Measurements from ENCODE around the gene PPEF1.

Gene PPEF1

GRCh38 chrX:18692541-18692940, 14.9 kb upstream of the PPEF1 start:
- H3K27ac ChIP-seq = no peak overlapping the region
- DNase-seq (ENCODE audit: low read depth, low spot score) = no peak
- no peaks in the 10 kb centered on the region for H3K36me3 ChIP-seq (ENCODE audit: insufficient read depth, low read length)
- no peak overlapping the region for H3K9ac ChIP-seq (ENCODE audit: insufficient read length)
- no peak for TF ChIP-seq EZH2 (IDR thresholded peaks at IDR 0.05)
- H3K4me3 ChIP-seq = no peak overlapping the region
- no peaks in the 10 kb centered on the region for H3K9me3 ChIP-seq (ENCODE audit: low read depth, low read length)

- Histone ChIP-seq H3K27ac (no peak overlapping the region), H3K36me3 (ENCODE audit: insufficient read depth, low read length) (no peaks in the 10 kb centered on the region), H3K9me3 (ENCODE audit: low read depth, low read length) (no peaks in the 10 kb centered on the region), H3K9ac (ENCODE audit: insufficient read length) (no peak overlapping the region), H3K4me3 (no peak overlapping the region)
- TF ChIP-seq EZH2 (IDR thresholded peaks at IDR 0.05) (no peak), POLR2AphosphoS5 (IDR thresholded peaks at IDR 0.05; ENCODE audit: borderline replicate concordance, low read depth, low read length) (no peak), FOXP2 (optimal IDR thresholded peaks at IDR 0.05; ENCODE audit: control extremely low read depth, extremely low read length, insufficient read depth) (no peak)
- DNase-seq (ENCODE audit: low read depth, low spot score) = no peak
These were observed 10.8 kb upstream of the PPEF1 start for GRCh38 chrX:18696653-18697052.

GRCh38 chrX:18698737-18699650, 8.5 kb upstream of the PPEF1 start:
- no peaks in the 10 kb centered on the region for H3K9me3 ChIP-seq (ENCODE audit: low read depth, low read length)
- no peaks in the 10 kb centered on the region for H3K36me3 ChIP-seq (ENCODE audit: insufficient read depth, low read length)
- no peak overlapping the region for H3K4me3 ChIP-seq
- no peak for TF ChIP-seq FOXP2 (optimal IDR thresholded peaks at IDR 0.05; ENCODE audit: control extremely low read depth, extremely low read length, insufficient read depth)
- TF ChIP-seq POLR2AphosphoS5 (IDR thresholded peaks at IDR 0.05; ENCODE audit: borderline replicate concordance, low read depth, low read length) = no peak
- TF ChIP-seq EZH2 (IDR thresholded peaks at IDR 0.05) = no peak
- H3K9ac ChIP-seq (ENCODE audit: insufficient read length) = no peak overlapping the region
- H3K27ac ChIP-seq = no peak overlapping the region
- DNase-seq (ENCODE audit: low read depth, low spot score) = no peak

- H3K36me3 ChIP-seq (ENCODE audit: insufficient read depth, low read length) = no peaks in the 10 kb centered on the region
- H3K9me3 ChIP-seq (ENCODE audit: low read depth, low read length) = no peaks in the 10 kb centered on the region
- no peak overlapping the region for H3K9ac ChIP-seq (ENCODE audit: insufficient read length)
- no peak overlapping the region for H3K27ac ChIP-seq
- no peak for TF ChIP-seq EZH2 (IDR thresholded peaks at IDR 0.05)
- TF ChIP-seq POLR2AphosphoS5 (IDR thresholded peaks at IDR 0.05; ENCODE audit: borderline replicate concordance, low read depth, low read length) = no peak
- no peak for TF ChIP-seq FOXP2 (optimal IDR thresholded peaks at IDR 0.05; ENCODE audit: control extremely low read depth, extremely low read length, insufficient read depth)
- no peak overlapping the region for H3K4me3 ChIP-seq
- DNase-seq (ENCODE audit: low read depth, low spot score) = no peak
These were observed 5.7 kb upstream of the PPEF1 start for GRCh38 chrX:18701621-18702361.

DNA sequence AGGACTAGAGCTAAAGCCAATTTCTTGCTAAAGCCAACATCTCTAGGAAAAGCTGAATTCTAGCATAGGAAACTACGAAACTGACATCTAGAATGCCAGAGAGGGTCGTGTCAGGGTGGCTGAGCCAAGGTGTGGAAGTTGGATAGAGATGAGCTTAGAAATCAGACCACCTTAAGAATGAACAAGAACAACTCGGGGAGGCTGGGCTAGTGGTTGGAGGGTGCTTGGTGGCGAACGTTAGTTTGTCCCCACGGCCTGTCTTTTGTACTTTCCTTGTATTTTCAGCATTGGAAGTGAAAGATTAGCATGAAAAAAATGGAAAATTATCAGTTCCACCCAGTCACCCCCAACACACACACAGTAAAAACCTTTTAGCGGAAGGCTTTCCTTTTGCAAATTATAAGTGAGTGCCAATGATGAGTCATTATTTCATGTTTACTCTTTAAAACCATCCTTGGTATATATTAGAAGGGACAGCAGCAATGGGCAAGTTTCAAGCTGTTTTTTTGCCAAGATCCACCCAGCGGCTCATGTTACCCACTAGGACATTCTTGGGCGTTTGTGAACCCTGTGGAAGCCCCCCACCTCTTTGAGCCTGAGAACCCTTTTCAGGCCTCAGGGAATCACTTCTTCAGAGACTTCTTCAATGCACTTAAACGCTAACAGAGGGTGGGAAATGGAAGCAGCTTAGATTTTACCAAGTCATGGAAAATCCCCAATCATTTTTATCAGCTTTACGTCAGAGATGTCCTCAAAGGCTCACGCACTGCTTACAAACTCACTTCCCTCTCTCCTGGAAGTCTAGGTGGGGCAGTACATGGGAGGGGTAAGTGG, 4.9 kb upstream of the PPEF1 start:
- Histone ChIP-seq H3K9me3 (ENCODE audit: low read depth, low read length) (no peaks in the 10 kb centered on the region), H3K27ac (no peak overlapping the region), H3K36me3 (ENCODE audit: insufficient read depth, low read length) (no peaks in the 10 kb centered on the region), H3K9ac (ENCODE audit: insufficient read length) (no peak overlapping the region), H3K4me3 (no peak overlapping the region)
- TF ChIP-seq FOXP2 (optimal IDR thresholded peaks at IDR 0.05; ENCODE audit: control extremely low read depth, extremely low read length, insufficient read depth) (no peak), EZH2 (IDR thresholded peaks at IDR 0.05) (no peak), POLR2AphosphoS5 (IDR thresholded peaks at IDR 0.05; ENCODE audit: borderline replicate concordance, low read depth, low read length) (no peak)
- DNase-seq (ENCODE audit: low read depth, low spot score) = no peak

GRCh38 chrX:18709833-18710232, 2.4 kb downstream of the PPEF1 start:
- Histone ChIP-seq H3K9ac (ENCODE audit: insufficient read length) (no peak overlapping the region), H3K9me3 (ENCODE audit: low read depth, low read length) (no peaks in the 10 kb centered on the region), H3K36me3 (ENCODE audit: insufficient read depth, low read length) (no peaks in the 10 kb centered on the region), H3K27ac (no peak overlapping the region), H3K4me3 (no peak overlapping the region)
- no peak for DNase-seq (ENCODE audit: low read depth, low spot score)
- TF ChIP-seq POLR2AphosphoS5 (IDR thresholded peaks at IDR 0.05; ENCODE audit: borderline replicate concordance, low read depth, low read length) (no peak), FOXP2 (optimal IDR thresholded peaks at IDR 0.05; ENCODE audit: control extremely low read depth, extremely low read length, insufficient read depth) (no peak), EZH2 (IDR thresholded peaks at IDR 0.05) (no peak)

DNA sequence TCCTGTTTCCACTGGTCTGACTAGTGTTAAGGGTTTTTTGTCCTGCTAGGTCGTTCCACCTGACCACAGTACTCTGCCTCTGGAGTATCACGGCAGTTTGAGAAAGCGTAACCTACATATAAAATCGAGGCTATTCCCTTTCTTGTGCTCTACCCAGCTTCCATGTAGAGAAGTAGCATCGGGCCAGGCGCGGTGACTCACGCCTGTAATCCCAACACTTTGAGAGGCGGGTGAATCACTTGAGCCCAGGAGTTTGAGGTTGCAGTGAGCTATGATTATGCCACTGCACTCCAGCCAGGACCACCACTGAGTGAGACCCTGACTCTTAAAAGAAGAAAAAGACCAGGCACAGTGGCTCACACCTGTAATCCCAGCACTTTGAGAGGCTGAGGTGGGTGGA, 7.5 kb downstream of the PPEF1 start:
- H3K9me3 ChIP-seq (ENCODE audit: low read depth, low read length) = no peaks in the 10 kb centered on the region
- H3K36me3 ChIP-seq (ENCODE audit: insufficient read depth, low read length) = no peaks in the 10 kb centered on the region
- no peak for TF ChIP-seq FOXP2 (optimal IDR thresholded peaks at IDR 0.05; ENCODE audit: control extremely low read depth, extremely low read length, insufficient read depth)
- TF ChIP-seq POLR2AphosphoS5 (IDR thresholded peaks at IDR 0.05; ENCODE audit: borderline replicate concordance, low read depth, low read length) = no peak
- TF ChIP-seq EZH2 (IDR thresholded peaks at IDR 0.05) = no peak
- no peak overlapping the region for H3K9ac ChIP-seq (ENCODE audit: insufficient read length)
- DNase-seq (ENCODE audit: low read depth, low spot score) = no peak
- H3K4me3 ChIP-seq = no peak overlapping the region
- H3K27ac ChIP-seq = no peak overlapping the region

GRCh38 chrX:18719852-18720251, 12.4 kb downstream of the PPEF1 start:
- Histone ChIP-seq H3K9ac (ENCODE audit: insufficient read length) (no peak overlapping the region), H3K4me3 (no peak overlapping the region), H3K36me3 (ENCODE audit: insufficient read depth, low read length) (no peaks in the 10 kb centered on the region), H3K9me3 (ENCODE audit: low read depth, low read length) (no peaks in the 10 kb centered on the region), H3K27ac (no peak overlapping the region)
- TF ChIP-seq EZH2 (IDR thresholded peaks at IDR 0.05) = no peak
- TF ChIP-seq POLR2AphosphoS5 (IDR thresholded peaks at IDR 0.05; ENCODE audit: borderline replicate concordance, low read depth, low read length) = no peak
- no peak for TF ChIP-seq FOXP2 (optimal IDR thresholded peaks at IDR 0.05; ENCODE audit: control extremely low read depth, extremely low read length, insufficient read depth)
- no peak for DNase-seq (ENCODE audit: low read depth, low spot score)

Data from SK-N-MC (cell line).